SU-DHL-6 (cell line): Measurements from ENCODE around the gene KATNB1.

Experiments
- H2AFZ ChIP-seq: fragments of 200-600 bp; sonication (generic); 2 replicates; pipeline ENCODE4 v1.6.1; 2014; ENCODE audit warnings: low read depth, mild to moderate bottlenecking, moderate library complexity, mixed read lengths, antibody characterized with exemption, low read length; ENCODE audit not compliant: severe bottlenecking
- H3F3A ChIP-seq: fragments of 200-600 bp; shearing (Covaris generic); 2 replicates; pipeline ENCODE4 v1.6.0; 2016; ENCODE audit warnings: antibody characterized with exemption, mild to moderate bottlenecking; ENCODE audit not compliant: insufficient read depth
- H3K27ac ChIP-seq: fragments of 200-600 bp; sonication (generic); 2 replicates; pipeline ENCODE4 v1.5.1; 2016; ENCODE audit warnings: low read depth, mild to moderate bottlenecking, low read length, moderate library complexity, mixed read lengths
- H3K27me3 ChIP-seq: fragments of 200-600 bp; sonication (generic), shearing (Covaris generic); 2 replicates; pipeline ENCODE4 v1.6.0; 2014; ENCODE audit warnings: mild to moderate bottlenecking, low read length
- H3K36me3 ChIP-seq: fragments of 200-600 bp; sonication (generic); 2 replicates; pipeline ENCODE4 v1.6.1; 2014; ENCODE audit warnings: mild to moderate bottlenecking, low read length, mixed read lengths
- H3K4me2 ChIP-seq: fragments of 300-600, 200-600 bp; shearing (Covaris generic), sonication (generic); 2 replicates; pipeline ENCODE4 v1.6.0; 2014; ENCODE audit warnings: low read length, low read depth, mild to moderate bottlenecking; ENCODE audit not compliant: poor library complexity, severe bottlenecking
- H3K4me3 ChIP-seq: fragments of 200-600 bp; sonication (generic); 2 replicates; pipeline ENCODE4 v1.5.1; 2014; ENCODE audit warnings: antibody characterized with exemption, low read length, mild to moderate bottlenecking, mixed read lengths; ENCODE audit not compliant: insufficient read depth, poor library complexity, severe bottlenecking
- H3K79me2 ChIP-seq: fragments of 200-600 bp; sonication (generic); 2 replicates; pipeline ENCODE4 v1.6.1; 2014; ENCODE audit warnings: mild to moderate bottlenecking, low read length, moderate library complexity; ENCODE audit not compliant: insufficient read depth
- H3K9ac ChIP-seq: fragments of 200-600 bp; sonication (generic); 2 replicates; pipeline ENCODE4 v1.7.0; 2014; ENCODE audit warnings: mild to moderate bottlenecking, low read length
- H3K9me2 ChIP-seq: fragments of 200-600 bp; sonication (generic); replicated peaks from 2 replicates; pipeline ENCODE4 v1.6.1; 2014; ENCODE audit warnings: low read length; ENCODE audit not compliant: insufficient read depth
- H3K9me3 ChIP-seq: fragments of 200-600 bp; sonication (generic); 2 replicates; pipeline ENCODE4 v1.6.1; 2014; ENCODE audit warnings: low read length, mixed read lengths; ENCODE audit not compliant: insufficient read depth
- H4K20me1 ChIP-seq: fragments of 200-600 bp; sonication (generic); 2 replicates; pipeline ENCODE4 v1.6.1; 2014; ENCODE audit warnings: low read depth, mild to moderate bottlenecking, antibody characterized with exemption, low read length, moderate library complexity, mixed read lengths
- CTCF ChIP-seq: fragments of 200-600 bp; sonication (generic); IDR thresholded peaks from one replicate; pipeline ENCODE4 v1.5.1; 2017; ENCODE audit warnings: antibody characterized with exemption, mild to moderate bottlenecking, low read length, moderate library complexity; ENCODE audit not compliant: insufficient read depth, poor library complexity, severe bottlenecking
- EZH2phosphoT487 ChIP-seq: fragments of 200-600 bp; sonication (generic), shearing (Covaris generic); conservative IDR thresholded peaks from 2 replicates; pipeline ENCODE4 v1.6.1; 2018; ENCODE audit warnings: mild to moderate bottlenecking, antibody characterized with exemption, low read length, moderate library complexity, mixed read lengths

The KATNB1 gene

GRCh38 chr16:57749856-57750452 lies 14.4 kb downstream of the KATNB1 start:
- TF ChIP-seq EZH2phosphoT487 (no peak), CTCF (no peak)
- no peak overlapping the region for H3K4me3 ChIP-seq
- no peak overlapping the region for H3K9ac ChIP-seq
- H3K9me3 ChIP-seq = no peaks in the 10 kb centered on the region
- no peaks in the 10 kb centered on the region for H4K20me1 ChIP-seq
- H3K27me3 ChIP-seq = no peaks in the 10 kb centered on the region
- no peak overlapping the region for H3K27ac ChIP-seq
- no peaks in the 10 kb centered on the region for H3K79me2 ChIP-seq
- H2AFZ ChIP-seq = no peak overlapping the region
- no peaks in the 10 kb centered on the region for H3K36me3 ChIP-seq
- no peaks in the 10 kb centered on the region for H3K9me2 ChIP-seq
- no peak overlapping the region for H3K4me2 ChIP-seq
- H3F3A ChIP-seq = no peaks in the 10 kb centered on the region

GRCh38 chr16:57750796-57751538 lies 15.4 kb downstream of the KATNB1 start:
- Histone ChIP-seq H3K4me2 (no peak overlapping the region), H2AFZ (no peak overlapping the region), H3K27me3 (no peaks in the 10 kb centered on the region), H3K9ac (no peak overlapping the region), H3F3A (no peaks in the 10 kb centered on the region), H3K9me2 (no peaks in the 10 kb centered on the region), H3K36me3 (no peaks in the 10 kb centered on the region), H3K27ac (no peak overlapping the region), H3K79me2 (no peaks in the 10 kb centered on the region), H4K20me1 (no peaks in the 10 kb centered on the region), H3K4me3 (no peak overlapping the region), H3K9me3 (no peaks in the 10 kb centered on the region)
- TF ChIP-seq CTCF = no peak
- TF ChIP-seq EZH2phosphoT487 = no peak

GRCh38 chr16:57751539-57752202 lies 16.1 kb downstream of the KATNB1 start:
- Histone ChIP-seq H3K36me3 (no peaks in the 10 kb centered on the region), H4K20me1 (no peaks in the 10 kb centered on the region), H3K4me3 (no peak overlapping the region), H3K9ac (no peak overlapping the region), H3K9me2 (no peaks in the 10 kb centered on the region), H3K9me3 (no peaks in the 10 kb centered on the region), H2AFZ (no peak overlapping the region), H3K27ac (no peak overlapping the region), H3K27me3 (no peaks in the 10 kb centered on the region), H3K79me2 (no peaks in the 10 kb centered on the region), H3F3A (no peaks in the 10 kb centered on the region), H3K4me2 (no peak overlapping the region)
- TF ChIP-seq CTCF (no peak), EZH2phosphoT487 (no peak)
